ENCODE measurements around the gene DDX25. TPM values are rescaled to one million over a fixed set of nuclear protein-coding genes. Genes with fewer than 3 reads are reported as not detected.

Gene DDX25
- total RNA-seq, 2 donors from 2014 or later, result 9.5 TPM; not detected in 1

DNA sequence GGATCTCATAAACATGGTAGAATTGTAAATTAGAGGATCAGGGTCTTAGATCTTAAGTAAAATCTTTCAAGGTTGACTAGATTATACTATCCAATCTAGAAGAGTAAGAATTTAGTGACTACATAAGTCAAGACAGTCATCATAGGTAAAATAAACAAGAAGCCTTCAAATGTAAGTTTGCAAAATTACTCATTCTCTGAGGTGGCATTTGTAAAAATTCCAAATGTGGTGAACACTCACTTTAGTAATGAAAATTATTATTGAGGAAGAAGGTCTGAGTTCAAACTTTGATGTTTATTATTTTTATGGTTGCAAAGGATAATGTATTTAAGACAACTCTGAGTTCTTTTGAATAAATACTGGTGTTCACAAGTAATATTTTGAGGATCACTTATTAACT, 12.2 kb upstream of the DDX25 start:
- intact Hi-C loops (cut with DNase I), result no loop called here
- TF ChIP-seq, protein P1, sequence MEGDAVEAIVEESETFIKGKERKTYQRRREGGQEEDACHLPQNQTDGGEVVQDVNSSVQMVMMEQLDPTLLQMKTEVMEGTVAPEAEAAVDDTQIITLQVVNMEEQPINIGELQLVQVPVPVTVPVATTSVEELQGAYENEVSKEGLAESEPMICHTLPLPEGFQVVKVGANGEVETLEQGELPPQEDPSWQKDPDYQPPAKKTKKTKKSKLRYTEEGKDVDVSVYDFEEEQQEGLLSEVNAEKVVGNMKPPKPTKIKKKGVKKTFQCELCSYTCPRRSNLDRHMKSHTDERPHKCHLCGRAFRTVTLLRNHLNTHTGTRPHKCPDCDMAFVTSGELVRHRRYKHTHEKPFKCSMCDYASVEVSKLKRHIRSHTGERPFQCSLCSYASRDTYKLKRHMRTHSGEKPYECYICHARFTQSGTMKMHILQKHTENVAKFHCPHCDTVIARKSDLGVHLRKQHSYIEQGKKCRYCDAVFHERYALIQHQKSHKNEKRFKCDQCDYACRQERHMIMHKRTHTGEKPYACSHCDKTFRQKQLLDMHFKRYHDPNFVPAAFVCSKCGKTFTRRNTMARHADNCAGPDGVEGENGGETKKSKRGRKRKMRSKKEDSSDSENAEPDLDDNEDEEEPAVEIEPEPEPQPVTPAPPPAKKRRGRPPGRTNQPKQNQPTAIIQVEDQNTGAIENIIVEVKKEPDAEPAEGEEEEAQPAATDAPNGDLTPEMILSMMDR (IDR thresholded peaks at IDR 0.05), result no peak
- TF ChIP-seq POLR2AphosphoS5 (IDR thresholded peaks at IDR 0.05), result no peak
- TF ChIP-seq POLR2A (IDR thresholded peaks at IDR 0.05), result no peak
- Histone ChIP-seq H3K4me3 (no peak overlapping the region), H3K9me3 (no peaks in the 10 kb centered on the region), H3K27me3 (replicated peaks; ENCODE audit: insufficient read depth) (no peaks in the 10 kb centered on the region), H3K4me1 (replicated peaks) (peaks cover 9% of the 10 kb centered on the region), H3K27ac (no peak overlapping the region), H3K36me3 (no peaks in the 10 kb centered on the region)
- no peak for DNase-seq (ENCODE audit: low spot score)

DNA sequence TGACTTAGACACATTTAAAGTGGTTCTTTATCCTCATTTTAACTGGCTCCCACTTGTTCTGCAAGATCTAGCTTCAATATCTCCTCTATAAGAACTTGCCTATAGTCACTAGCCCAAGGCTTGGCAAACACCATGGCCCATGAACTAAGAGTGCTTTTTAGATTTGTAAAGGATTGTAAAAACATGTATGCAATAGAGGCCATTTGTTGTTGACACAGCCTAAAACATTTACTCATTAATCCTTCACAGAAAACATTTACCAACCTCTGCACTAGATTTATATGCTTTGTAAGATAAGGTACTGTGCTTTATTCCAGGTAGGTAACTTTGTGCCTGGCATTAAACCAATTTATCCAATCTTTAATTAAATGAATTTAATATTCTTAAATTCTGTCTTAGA, 11.3 kb upstream of the DDX25 start:
- TF ChIP-seq POLR2AphosphoS5 (IDR thresholded peaks at IDR 0.05) (peak; percentile 89), POLR2A (IDR thresholded peaks at IDR 0.05) (no peak)
- TF ChIP-seq, protein P1 (IDR thresholded peaks at IDR 0.05), result no peak
- DNase-seq (ENCODE audit: low spot score), result peak; percentile 60
- intact Hi-C loops (cut with DNase I), result no loop called here
- Histone ChIP-seq H3K4me1 (replicated peaks) (peaks cover 9% of the 10 kb centered on the region), H3K36me3 (no peaks in the 10 kb centered on the region), H3K27ac (no peak overlapping the region), H3K27me3 (replicated peaks; ENCODE audit: insufficient read depth) (no peaks in the 10 kb centered on the region), H3K4me3 (no peak overlapping the region), H3K9me3 (no peaks in the 10 kb centered on the region)

DNA sequence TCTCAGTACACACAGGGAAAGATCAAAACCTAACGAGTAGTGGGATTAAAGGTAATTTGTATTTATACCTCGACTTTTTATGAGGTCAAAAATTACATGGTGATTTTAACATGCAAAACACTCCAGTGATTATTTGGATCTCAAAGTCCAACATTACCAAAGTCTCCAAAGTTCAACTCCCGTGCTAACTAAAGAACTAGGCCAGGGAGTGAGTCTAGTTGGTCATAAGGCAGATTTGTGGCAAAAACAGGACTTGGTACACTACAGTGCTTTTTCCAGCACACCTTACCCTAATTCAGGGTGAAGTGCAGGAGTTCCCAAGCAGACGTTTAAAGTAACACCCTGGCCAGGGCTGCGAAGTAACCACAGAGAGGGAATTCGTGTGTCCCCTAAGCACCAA, 2.4 kb upstream of the DDX25 start:
- Histone ChIP-seq H3K36me3 (no peaks in the 10 kb centered on the region), H3K27me3 (replicated peaks; ENCODE audit: insufficient read depth) (no peaks in the 10 kb centered on the region), H3K9me3 (no peaks in the 10 kb centered on the region), H3K4me3 (no peak overlapping the region), H3K27ac (no peak overlapping the region), H3K4me1 (replicated peaks) (peaks cover 6% of the 10 kb centered on the region)
- TF ChIP-seq, protein P1 (IDR thresholded peaks at IDR 0.05), result no peak
- TF ChIP-seq POLR2A (IDR thresholded peaks at IDR 0.05) (no peak), POLR2AphosphoS5 (IDR thresholded peaks at IDR 0.05) (no peak)
- no peak for DNase-seq (ENCODE audit: low spot score)
- 83% methylated on average over 6 of the region's 6 CpGs for WGBS
- intact Hi-C loops (cut with DNase I), result no loop called here

DNA sequence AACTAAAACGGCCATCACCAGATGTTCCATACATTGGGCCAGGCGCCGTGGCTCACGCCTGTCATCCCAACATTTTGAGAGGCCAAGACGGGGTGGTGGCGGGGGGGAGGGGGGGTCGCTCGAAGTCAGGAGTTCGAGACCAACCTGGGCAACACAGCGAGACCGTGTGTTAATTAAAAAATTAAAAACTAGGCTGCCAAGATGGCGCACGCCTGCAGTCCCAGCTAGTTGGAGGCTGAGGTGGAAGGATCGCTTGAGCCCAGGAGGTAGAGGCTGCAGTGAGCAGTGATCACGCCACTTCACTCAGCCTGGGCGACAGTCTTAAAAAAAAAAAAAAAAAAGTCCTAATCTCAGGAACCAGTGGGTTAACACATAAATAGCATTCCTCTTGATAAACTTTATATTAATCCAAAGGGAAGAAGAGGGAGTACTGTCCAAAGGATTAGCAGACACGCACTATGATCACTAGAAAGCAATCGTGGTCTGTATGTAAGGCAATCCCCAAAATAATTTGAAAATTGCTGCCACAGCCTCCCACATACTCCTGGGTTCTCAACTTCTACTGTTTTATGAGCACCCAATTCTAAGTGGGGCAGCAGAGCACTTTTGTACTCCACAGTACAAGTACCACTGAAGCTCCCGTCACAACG, 1.9 kb upstream of the DDX25 start:
- no peak for DNase-seq (ENCODE audit: low spot score)
- no peaks in the 10 kb centered on the region for H3K27me3 ChIP-seq (replicated peaks; ENCODE audit: insufficient read depth)
- intact Hi-C loops (cut with DNase I), result no loop called here
- peaks cover 6% of the 10 kb centered on the region for H3K4me1 ChIP-seq (replicated peaks)
- peak overlapping the region; percentile 69 to 73 for H3K27ac ChIP-seq
- H3K9me3 ChIP-seq, result no peaks in the 10 kb centered on the region
- TF ChIP-seq, protein P1 (IDR thresholded peaks at IDR 0.05), result no peak
- TF ChIP-seq POLR2A (IDR thresholded peaks at IDR 0.05) (no peak), POLR2AphosphoS5 (IDR thresholded peaks at IDR 0.05) (no peak)
- WGBS, result 43% methylated on average over 20 of the region's 20 CpGs
- no peaks in the 10 kb centered on the region for H3K36me3 ChIP-seq
- peak overlapping the region; percentile 51 for H3K4me3 ChIP-seq
